Colonic mucosa (tissue), 4 donors: ENCODE results near the gene SLC31A1. TPM values are rescaled to one million over a fixed set of nuclear protein-coding genes. Genes with fewer than 3 reads are reported as not detected.
"Not testable (repeated sequence)": the region's sequence is repeated elsewhere in the genome, so short reads cannot be mapped to it uniquely, and the experiment has no call there.

Experiments used
- DNase-seq: peaks from one replicate; pipeline ENCODE4 v3.0.0-alpha.2; 2020
- H3K27ac ChIP-seq: fragments of 200-600 bp; one replicate; pipeline ENCODE4 v1.8.0; 2021
- H3K27me3 ChIP-seq: fragments of 200-600 bp; one replicate; pipeline ENCODE4 v1.8.0; 2021
- H3K36me3 ChIP-seq: fragments of 200-600 bp; one replicate; pipeline ENCODE4 v1.8.0; 2021
- H3K4me1 ChIP-seq: fragments of 200-600 bp; one replicate; pipeline ENCODE4 v1.8.0; 2021; ENCODE audit warnings: mild to moderate bottlenecking
- H3K4me3 ChIP-seq: fragments of 200-600 bp; one replicate; pipeline ENCODE4 v1.8.0; 2021
- H3K9ac ChIP-seq, 2 donors: one replicate each; pipeline ENCODE4 v1.7.0; 2013; ENCODE audit warnings: control low read depth in 2 of 2, low read depth in 2 of 2, low read length in 2 of 2
- H3K9me3 ChIP-seq: fragments of 200-600 bp; one replicate; pipeline ENCODE4 v1.8.0; 2021
- CTCF ChIP-seq: fragments of 200-600 bp; IDR thresholded peaks from one replicate; pipeline ENCODE4 v1.8.0; 2022; ENCODE audit warnings: antibody characterized with exemption, mild to moderate bottlenecking
- intact Hi-C: fragments of 100-400 bp; cut with DNase I; formaldehyde crosslinking; loops from one replicate; pipeline ENCODE4 v1.14.1; 2022
- total RNA-seq, 2 donors: library from RNA; stranded (reverse); fragmentation: NEBNext Ultra II Directional in 1 of 2; extraction: Animal tissue kit (Norgen Biotek cat#: 25700) in 1 of 2; gene quantifications; one replicate each; pipeline ENCODE4 v1.2.1, GENCODE V29; 2021
- donor health status: healthy.
- donor health status: DM: no; HTN: no; CAD: no.
- donor health status: DM: no; HTN: no; CAD: no.

Gene SLC31A1
- total RNA-seq, 2 donors from 2014 or later, result 51.1 to 57.1 TPM

DNA sequence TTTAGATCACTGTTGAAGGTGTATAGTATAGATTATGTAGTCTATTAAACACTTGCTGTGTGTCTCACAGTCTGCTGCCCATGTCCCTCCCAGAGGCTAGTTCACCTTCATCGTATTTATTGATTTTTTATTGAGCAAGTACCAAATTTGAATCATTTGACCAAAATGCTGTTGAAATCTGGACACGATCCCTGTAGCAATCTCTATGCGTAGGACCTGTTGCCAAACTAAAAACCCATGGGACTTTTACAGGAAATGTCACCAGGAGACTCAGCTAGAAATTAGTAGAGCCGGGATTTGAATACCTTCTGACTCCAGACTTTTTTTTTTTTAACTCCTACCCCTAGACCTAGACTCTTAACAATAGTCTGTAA is 17.5 kb downstream of the SLC31A1 start:
- DNase-seq, result no peak
- H3K27ac ChIP-seq, result no peak overlapping the region
- TF ChIP-seq CTCF, result no peak
- no peaks in the 10 kb centered on the region for H3K4me1 ChIP-seq
- no peak overlapping the region for H3K4me3 ChIP-seq
- no peaks in the 10 kb centered on the region for H3K27me3 ChIP-seq
- H3K36me3 ChIP-seq, result no peaks in the 10 kb centered on the region
- H3K9ac ChIP-seq, result no peak overlapping the region
- intact Hi-C loops, result no loop called here
- H3K9me3 ChIP-seq, result no peaks in the 10 kb centered on the region

- Histone ChIP-seq H3K9ac (no peak overlapping the region), H3K9me3 (no peaks in the 10 kb centered on the region), H3K27ac (no peak overlapping the region), H3K4me3 (no peak overlapping the region), H3K36me3 (no peaks in the 10 kb centered on the region), H3K27me3 (no peaks in the 10 kb centered on the region), H3K4me1 (no peaks in the 10 kb centered on the region)
- intact Hi-C loops, result no loop called here
- TF ChIP-seq CTCF, result no peak
- no peak for DNase-seq
Observed at GRCh38 chr9:113241161-113241560, 19.8 kb downstream of the SLC31A1 start.

- intact Hi-C loops, result no loop called here
- no peaks in the 10 kb centered on the region for H3K27me3 ChIP-seq
- no peak overlapping the region for H3K4me3 ChIP-seq
- TF ChIP-seq CTCF, result no peak
- DNase-seq, result no peak
- H3K9ac ChIP-seq, result no peak overlapping the region
- H3K9me3 ChIP-seq, result no peaks in the 10 kb centered on the region
- H3K27ac ChIP-seq, result no peak overlapping the region
- H3K4me1 ChIP-seq, result no peaks in the 10 kb centered on the region
- no peaks in the 10 kb centered on the region for H3K36me3 ChIP-seq
Observed at GRCh38 chr9:113244556-113244955, 23.2 kb downstream of the SLC31A1 start.

GRCh38 chr9:113245894-113246293 is 24.6 kb downstream of the SLC31A1 start:
- no peaks in the 10 kb centered on the region for H3K4me1 ChIP-seq
- H3K4me3 ChIP-seq, result no peak overlapping the region
- no peaks in the 10 kb centered on the region for H3K27me3 ChIP-seq
- H3K27ac ChIP-seq, result no peak overlapping the region
- no peak overlapping the region for H3K9ac ChIP-seq
- no peak for DNase-seq
- intact Hi-C loops, result no loop called here
- TF ChIP-seq CTCF, result no peak
- no peaks in the 10 kb centered on the region for H3K9me3 ChIP-seq
- no peaks in the 10 kb centered on the region for H3K36me3 ChIP-seq

DNA sequence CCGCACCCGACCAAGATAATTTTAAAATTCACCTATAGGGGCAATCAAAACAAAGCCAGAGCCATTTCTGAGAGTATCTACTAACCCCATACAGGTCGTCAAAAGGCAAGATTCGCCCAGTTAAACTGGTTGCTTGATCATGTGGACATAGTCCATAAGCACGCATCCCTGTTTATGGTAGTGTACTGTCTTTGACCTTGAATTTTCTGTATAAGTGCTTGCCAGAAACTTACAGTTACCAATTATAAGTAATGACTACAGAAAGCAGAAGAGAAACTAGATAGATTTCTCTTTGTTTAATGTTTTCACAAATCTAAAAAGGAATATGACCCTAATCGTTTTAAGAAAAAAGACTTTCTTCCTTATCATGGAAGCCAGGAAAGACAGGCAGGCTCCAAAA is 25.6 kb downstream of the SLC31A1 start:
- TF ChIP-seq CTCF, result no peak
- H3K27ac ChIP-seq, result no peak overlapping the region
- H3K4me1 ChIP-seq, result no peaks in the 10 kb centered on the region
- no peaks in the 10 kb centered on the region for H3K36me3 ChIP-seq
- H3K9me3 ChIP-seq, result no peaks in the 10 kb centered on the region
- no peak for DNase-seq
- no peak overlapping the region for H3K9ac ChIP-seq
- H3K27me3 ChIP-seq, result no peaks in the 10 kb centered on the region
- H3K4me3 ChIP-seq, result no peak overlapping the region
- intact Hi-C loops, result no loop called here

GRCh38 chr9:113247640-113248039 is 26.3 kb downstream of the SLC31A1 start:
- Histone ChIP-seq H3K9me3 (no peaks in the 10 kb centered on the region), H3K27me3 (no peaks in the 10 kb centered on the region), H3K4me1 (no peaks in the 10 kb centered on the region), H3K9ac (no peak overlapping the region), H3K36me3 (no peaks in the 10 kb centered on the region), H3K27ac (no peak overlapping the region), H3K4me3 (no peak overlapping the region)
- intact Hi-C loops, result no loop called here
- DNase-seq, result no peak
- no peak for TF ChIP-seq CTCF

GRCh38 chr9:113249661-113250060 is 28.3 kb downstream of the SLC31A1 start:
- H3K9ac ChIP-seq, intact Hi-C loops, H3K4me3 ChIP-seq, H3K27ac ChIP-seq, H3K4me1 ChIP-seq, H3K27me3 ChIP-seq, DNase-seq, H3K9me3 ChIP-seq, H3K36me3 ChIP-seq: not testable (repeated sequence)
